Medulla oblongata (tissue), 1 donor: ENCODE measurements around the gene PIP5K1C.
"Not testable (repeated sequence)": the region's sequence is repeated elsewhere in the genome, so short reads cannot be mapped to it uniquely, and the experiment has no call there.

Experiments used
- DNase-seq: peaks from one replicate; pipeline ENCODE4 v3.0.0-alpha.2; 2015; ENCODE audit errors: extremely low spot score

PIP5K1C gene

GRCh38 chr19:3661284-3662238 lies 38.7 kb downstream of the PIP5K1C start:
- no peak for DNase-seq

- no peak for DNase-seq
These were observed 39.6 kb downstream of the PIP5K1C start for GRCh38 chr19:3660493-3661219.

GRCh38 chr19:3659746-3660112 lies 40.5 kb downstream of the PIP5K1C start:
- DNase-seq = no peak

GRCh38 chr19:3658870-3659745 lies 41.2 kb downstream of the PIP5K1C start:
- DNase-seq = no peak

GRCh38 chr19:3658004-3658869 lies 42.0 kb downstream of the PIP5K1C start:
- no peak for DNase-seq

- no peak for DNase-seq
These were observed 42.9 kb downstream of the PIP5K1C start for GRCh38 chr19:3657395-3657769.

- no peak for DNase-seq
These were observed 43.4 kb downstream of the PIP5K1C start for GRCh38 chr19:3656747-3657394.

- DNase-seq = no peak
These were observed 44.1 kb downstream of the PIP5K1C start for GRCh38 chr19:3656073-3656746.

- no peak for DNase-seq
These were observed 44.7 kb downstream of the PIP5K1C start for GRCh38 chr19:3655402-3656072.

- no peak for DNase-seq
These were observed 46.3 kb downstream of the PIP5K1C start for GRCh38 chr19:3653865-3654513.

- DNase-seq = no peak
These were observed 47.0 kb downstream of the PIP5K1C start for GRCh38 chr19:3653081-3653795.

- DNase-seq = no peak
These were observed 47.8 kb downstream of the PIP5K1C start for GRCh38 chr19:3652422-3652821.

- DNase-seq = no peak
These were observed 48.6 kb downstream of the PIP5K1C start for GRCh38 chr19:3651684-3652083.

GRCh38 chr19:3649888-3650287 lies 50.4 kb downstream of the PIP5K1C start:
- no peak for DNase-seq

GRCh38 chr19:3648037-3648905 lies 52.0 kb downstream of the PIP5K1C start:
- no peak for DNase-seq

- not testable (repeated sequence) for DNase-seq
These were observed 53.2 kb downstream of the PIP5K1C start for GRCh38 chr19:3647102-3647501.
